Kidney epithelial cell (primary cell): ENCODE results near the gene PCDHB16. TPM values are rescaled to one million over a fixed set of nuclear protein-coding genes. Genes with fewer than 3 reads are reported as not detected.
A peak's percentile ranks its signal among the peaks of the same experiment; 100 is the strongest.
"Not testable (repeated sequence)": the region's sequence is repeated elsewhere in the genome, so short reads cannot be mapped to it uniquely, and the experiment has no call there.

ENCODE experiments used
- DNase-seq: peaks from one replicate; pipeline ENCODE4 v3.0.0-alpha.2; 2010; ENCODE audit warnings: low read depth
- H3K27me3 ChIP-seq: 2 replicates; pipeline ENCODE4 v1.6.0; 2011; ENCODE audit warnings: low read length; ENCODE audit not compliant: control insufficient read depth, insufficient read depth
- H3K36me3 ChIP-seq: 2 replicates; pipeline ENCODE4 v1.5.1; 2011; ENCODE audit warnings: low read length; ENCODE audit not compliant: control insufficient read depth, insufficient read depth
- H3K4me3 ChIP-seq: 2 replicates; pipeline ENCODE4 v1.5.1; 2011; ENCODE audit warnings: low read depth, mild to moderate bottlenecking, control low read depth, low read length
- CTCF ChIP-seq: IDR thresholded peaks from 2 replicates; pipeline ENCODE4 v1.5.1; 2011; ENCODE audit warnings: mild to moderate bottlenecking, moderate library complexity, low read length, control low read depth, inconsistent platforms; ENCODE audit not compliant: insufficient read depth, poor library complexity, severe bottlenecking
- total RNA-seq: library from RNA; depleted of rRNA; stranded (reverse); fragments of >200 nt; gene quantifications from 2 replicates; pipeline ENCODE4 v1.2.3, GENCODE V29; 2015

PCDHB16 gene
- total RNA-seq, 1 donor from 2014 or later = 0.92 TPM

GRCh38 chr5:141213656-141214339, 31.6 kb downstream of the PCDHB16 start, which contains the start of gene PCDHB13:
PCDHB13 (plus strand) TSS chr5:141213919; CDS start chr5:141214124, 205 bp downstream.
- H3K27me3 ChIP-seq, H3K36me3 ChIP-seq, H3K4me3 ChIP-seq, DNase-seq: not testable (repeated sequence)

- H3K27me3 ChIP-seq, H3K36me3 ChIP-seq, H3K4me3 ChIP-seq, DNase-seq: not testable (repeated sequence)
Observed at GRCh38 chr5:141214583-141214982, 32.4 kb downstream of the PCDHB16 start.

GRCh38 chr5:141215504-141215903, 33.3 kb downstream of the PCDHB16 start:
- not testable (repeated sequence) for H3K27me3 ChIP-seq, H3K4me3 ChIP-seq, DNase-seq, H3K36me3 ChIP-seq

GRCh38 chr5:141216035-141216434, 33.8 kb downstream of the PCDHB16 start:
- H3K4me3 ChIP-seq, H3K36me3 ChIP-seq, H3K27me3 ChIP-seq, DNase-seq: not testable (repeated sequence)

- no peak for DNase-seq
- no peak within 1 kb of the TSS for H3K4me3 ChIP-seq
Observed at GRCh38 chr5:141223112-141223783, 41.1 kb downstream of the PCDHB16 start, which contains the start of gene PCDHB14. PCDHB14 (plus strand) TSS chr5:141223343; CDS start chr5:141223506, 163 bp downstream.

GRCh38 chr5:141224844-141225243, 42.7 kb downstream of the PCDHB16 start:
- H3K27me3 ChIP-seq, DNase-seq, H3K4me3 ChIP-seq, H3K36me3 ChIP-seq: not testable (repeated sequence)

More at GRCh38 chr5:141223112-141223783, 41.1 kb downstream of the PCDHB16 start, which contains the start of gene PCDHB14:
- no peaks in the 10 kb centered on the region for H3K27me3 ChIP-seq
- TF ChIP-seq CTCF = no peak
- H3K36me3 ChIP-seq = no peaks in the 10 kb centered on the region

GRCh38 chr5:141225421-141225820, 43.2 kb downstream of the PCDHB16 start:
- not testable (repeated sequence) for DNase-seq, H3K36me3 ChIP-seq, H3K27me3 ChIP-seq, H3K4me3 ChIP-seq

- no peaks in the 10 kb centered on the region for H3K36me3 ChIP-seq
- no peak for DNase-seq
- peaks cover 4% of the 10 kb centered on the region for H3K27me3 ChIP-seq
- H3K4me3 ChIP-seq = no peak overlapping the region
- peak; percentile 10 for TF ChIP-seq CTCF
Observed at GRCh38 chr5:141234109-141234667, 52.0 kb downstream of the PCDHB16 start.

Other genes starting within 250 kb of the PCDHB16 start
- gene PCDHAC2, start 215.9 kb upstream of the PCDHB16 start, total RNA-seq = 0.48 and 0.92 TPM in 2 replicates
- gene PCDHB1, start 131.0 kb upstream of the PCDHB16 start, total RNA-seq = under 0.01 TPM in 1 of 2 replicates, not detected in the other
- gene PCDHB2, start 87.8 kb upstream of the PCDHB16 start, total RNA-seq = 5.7 and 5.8 TPM in 2 replicates
- gene PCDHB3, start 81.9 kb upstream of the PCDHB16 start, total RNA-seq = 1.9 and 2.7 TPM in 2 replicates
- 0.42 and 0.48 TPM in 2 replicates for gene PCDHB4, start 60.6 kb upstream of the PCDHB16 start, total RNA-seq
- gene PCDHB5, start 47.2 kb upstream of the PCDHB16 start, total RNA-seq = 3.1 and 6.7 TPM in 2 replicates
- 0.67 and 0.68 TPM in 2 replicates for gene PCDHB6, start 32.3 kb upstream of the PCDHB16 start, total RNA-seq
- 0.96 and 1.5 TPM in 2 replicates for gene PCDHB7, start 9.7 kb upstream of the PCDHB16 start, total RNA-seq
- 0.34 and 0.84 TPM in 2 replicates for gene PCDHB8, start 4.6 kb upstream of the PCDHB16 start, total RNA-seq
- 0.71 and 0.82 TPM in 2 replicates for gene PCDHB9, start 4.8 kb downstream of the PCDHB16 start, total RNA-seq
- gene PCDHB10, start 10.0 kb downstream of the PCDHB16 start, total RNA-seq = 1.6 and 3.4 TPM in 2 replicates
- 1.8 and 3.1 TPM in 2 replicates for gene PCDHB11, start 17.2 kb downstream of the PCDHB16 start, total RNA-seq
- 1.2 and 1.6 TPM in 2 replicates for gene PCDHB12, start 26.3 kb downstream of the PCDHB16 start, total RNA-seq
- gene PCDHB13, start 31.5 kb downstream of the PCDHB16 start, total RNA-seq = 1.9 and 3.1 TPM in 2 replicates
- gene PCDHB14, start 41.0 kb downstream of the PCDHB16 start, total RNA-seq = 1.5 and 2.9 TPM in 2 replicates
- 2.3 and 3.0 TPM in 2 replicates for gene PCDHB15, start 63.0 kb downstream of the PCDHB16 start, total RNA-seq
- gene SLC25A2, start 121.7 kb downstream of the PCDHB16 start, total RNA-seq = not detected in 2 replicates
- gene TAF7, start 138.4 kb downstream of the PCDHB16 start, total RNA-seq = 72.6 and 78.0 TPM in 2 replicates
- gene PCDHGA1, start 148.1 kb downstream of the PCDHB16 start, total RNA-seq = 0.67 and 0.68 TPM in 2 replicates
- 2.8 and 2.9 TPM in 2 replicates for gene PCDHGA2, start 156.4 kb downstream of the PCDHB16 start, total RNA-seq
- 2.4 and 2.6 TPM in 2 replicates for gene PCDHGA3, start 161.4 kb downstream of the PCDHB16 start, total RNA-seq
- 1.6 and 1.7 TPM in 2 replicates for gene PCDHGB1, start 167.7 kb downstream of the PCDHB16 start, total RNA-seq
- gene PCDHGA4, start 172.6 kb downstream of the PCDHB16 start, total RNA-seq = 3.5 and 3.6 TPM in 2 replicates
- gene PCDHGB2, start 177.6 kb downstream of the PCDHB16 start, total RNA-seq = 1.2 and 1.9 TPM in 2 replicates
- gene PCDHGA5, start 181.8 kb downstream of the PCDHB16 start, total RNA-seq = 0.58 and 1.5 TPM in 2 replicates
- gene PCDHGB3, start 187.9 kb downstream of the PCDHB16 start, total RNA-seq = 1.3 and 3.6 TPM in 2 replicates
- 1.7 and 3.1 TPM in 2 replicates for gene PCDHGA6, start 191.5 kb downstream of the PCDHB16 start, total RNA-seq
- 2.2 and 3.1 TPM in 2 replicates for gene PCDHGA7, start 200.4 kb downstream of the PCDHB16 start, total RNA-seq
- gene PCDHGB4, start 205.3 kb downstream of the PCDHB16 start, total RNA-seq = 6.4 and 9.2 TPM in 2 replicates
- gene PCDHGA8, start 210.2 kb downstream of the PCDHB16 start, total RNA-seq = 0.96 and 1.0 TPM in 2 replicates
- 18.6 and 19.3 TPM in 2 replicates for gene PCDHGB5, start 215.6 kb downstream of the PCDHB16 start, total RNA-seq
- gene PCDHGA9, start 220.4 kb downstream of the PCDHB16 start, total RNA-seq = 3.6 and 5.2 TPM in 2 replicates
- gene PCDHGB6, start 225.6 kb downstream of the PCDHB16 start, total RNA-seq = 3.4 and 3.6 TPM in 2 replicates
- 5.5 and 6.0 TPM in 2 replicates for gene PCDHGA10, start 230.6 kb downstream of the PCDHB16 start, total RNA-seq
- 14.0 and 14.1 TPM in 2 replicates for gene PCDHGB7, start 235.3 kb downstream of the PCDHB16 start, total RNA-seq
- 6.7 and 7.4 TPM in 2 replicates for gene PCDHGA11, start 238.7 kb downstream of the PCDHB16 start, total RNA-seq
- 2.1 and 3.6 TPM in 2 replicates for gene PCDHGA12, start 248.1 kb downstream of the PCDHB16 start, total RNA-seq